Activated naive CD4-positive, alpha-beta T cell treated with anti-CD3 and anti-CD28 coated beads, Interleukin-2, amount 50 U/mL, for 24 hours (primary cell): ENCODE results near the gene PURA.

Experiments
- H3K27ac Mint-ChIP-seq: one replicate; pipeline ENCODE4 v1.8.0; 2021; ENCODE audit warnings: mild to moderate bottlenecking, mixed read lengths
- H3K27me3 Mint-ChIP-seq: one replicate; pipeline ENCODE4 v1.8.0; 2021; ENCODE audit warnings: mixed read lengths
- H3K36me3 Mint-ChIP-seq: one replicate; pipeline ENCODE4 v1.8.0; 2021; ENCODE audit warnings: mixed read lengths
- H3K4me1 Mint-ChIP-seq: one replicate; pipeline ENCODE4 v1.8.0; 2021; ENCODE audit warnings: mixed read lengths
- H3K4me3 Mint-ChIP-seq: one replicate; pipeline ENCODE4 v1.8.0; 2021; ENCODE audit warnings: mild to moderate bottlenecking, mixed read lengths
- H3K9me3 Mint-ChIP-seq: one replicate; pipeline ENCODE4 v1.8.0; 2021; ENCODE audit warnings: mixed read lengths

PURA gene

GRCh38 chr5:140116716-140117115 lies 2.8 kb downstream of the PURA start:
- H3K4me3 Mint-ChIP-seq, result peak overlapping the region; percentile 47
- H3K4me1 Mint-ChIP-seq, result peaks cover 63% of the 10 kb centered on the region
- no peaks in the 10 kb centered on the region for H3K36me3 Mint-ChIP-seq
- no peaks in the 10 kb centered on the region for H3K27me3 Mint-ChIP-seq
- H3K27ac Mint-ChIP-seq, result no peak overlapping the region
- no peaks in the 10 kb centered on the region for H3K9me3 Mint-ChIP-seq

- H3K9me3 Mint-ChIP-seq, result no peaks in the 10 kb centered on the region
- no peaks in the 10 kb centered on the region for H3K36me3 Mint-ChIP-seq
- H3K27me3 Mint-ChIP-seq, result no peaks in the 10 kb centered on the region
- peaks cover 63% of the 10 kb centered on the region for H3K4me1 Mint-ChIP-seq
- no peak overlapping the region for H3K27ac Mint-ChIP-seq
- no peak overlapping the region for H3K4me3 Mint-ChIP-seq
Measured at GRCh38 chr5:140117523-140117922, 3.6 kb downstream of the PURA start.

DNA sequence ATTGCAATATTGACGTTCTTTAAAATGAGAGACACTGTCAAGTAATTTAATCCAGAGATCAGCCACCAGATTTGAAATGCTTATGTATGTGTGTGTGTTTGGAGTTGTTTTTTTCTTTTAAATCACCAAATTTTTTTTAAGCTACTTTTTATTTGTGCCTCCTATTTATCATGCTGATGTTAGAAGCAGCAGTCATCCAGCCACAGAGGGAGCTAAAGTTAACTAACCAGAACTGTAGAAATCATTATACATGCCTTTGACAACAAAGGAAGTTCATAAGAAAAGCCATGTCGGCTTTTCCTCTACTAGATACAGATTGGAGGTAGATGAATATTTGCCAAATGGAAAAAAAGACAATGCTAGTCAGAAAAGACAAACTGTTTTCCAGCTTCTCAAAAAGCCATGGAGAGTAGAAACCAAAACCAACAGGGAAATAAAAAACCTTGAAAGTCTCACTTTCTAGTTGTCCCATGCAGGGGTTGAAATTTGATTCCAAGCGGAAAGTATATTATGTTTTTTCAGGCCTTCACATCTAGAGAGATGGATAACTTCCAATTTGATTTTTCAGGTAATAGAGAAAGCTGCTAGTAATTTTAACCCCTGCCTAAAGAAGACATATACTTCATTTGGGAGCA lies 4.5 kb downstream of the PURA start:
- H3K27ac Mint-ChIP-seq, result no peak overlapping the region
- no peaks in the 10 kb centered on the region for H3K36me3 Mint-ChIP-seq
- peaks cover 65% of the 10 kb centered on the region for H3K4me1 Mint-ChIP-seq
- H3K9me3 Mint-ChIP-seq, result no peaks in the 10 kb centered on the region
- H3K27me3 Mint-ChIP-seq, result no peaks in the 10 kb centered on the region
- H3K4me3 Mint-ChIP-seq, result no peak overlapping the region

DNA sequence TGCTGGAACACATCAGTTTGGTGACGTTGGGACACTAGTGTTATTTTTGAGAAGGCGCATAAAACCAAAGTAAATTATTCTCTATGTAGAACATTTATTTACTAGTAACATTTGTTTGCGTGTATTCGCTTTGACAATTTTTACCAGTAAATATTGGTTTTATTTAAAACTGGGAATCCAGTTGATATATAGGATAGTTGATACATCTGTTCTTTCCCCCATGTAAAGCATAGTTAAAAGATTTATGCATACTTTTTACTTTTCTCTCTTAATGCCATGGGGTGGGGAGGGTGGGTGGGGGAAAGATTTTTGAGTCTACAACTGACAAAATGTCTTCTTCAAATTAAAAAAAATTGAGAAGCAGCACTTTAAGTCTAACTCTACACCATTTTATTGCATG lies 11.7 kb downstream of the PURA start, which contains the start of gene IGIP:
TSS of gene IGIP (plus strand) at position 301 of the 400 bp plus-strand sequence. CDS start 2,540 bp downstream, outside the sequence.
- Mint-ChIP-seq H3K27ac (no peak within 1 kb of the TSS), H3K4me3 (no peak within 1 kb of the TSS), H3K9me3 (no peaks in the 10 kb centered on the region), H3K27me3 (no peaks in the 10 kb centered on the region), H3K4me1 (peaks cover 47% of the 10 kb centered on the region), H3K36me3 (no peaks in the 10 kb centered on the region)

- Mint-ChIP-seq H3K4me3 (no peak overlapping the region), H3K27me3 (no peaks in the 10 kb centered on the region), H3K27ac (no peak overlapping the region), H3K36me3 (no peaks in the 10 kb centered on the region), H3K9me3 (no peaks in the 10 kb centered on the region), H3K4me1 (peaks cover 49% of the 10 kb centered on the region)
Measured at GRCh38 chr5:140126315-140127012, 12.6 kb downstream of the PURA start.

GRCh38 chr5:140128376-140128775 lies 14.5 kb downstream of the PURA start:
- no peaks in the 10 kb centered on the region for H3K9me3 Mint-ChIP-seq
- H3K27ac Mint-ChIP-seq, result no peak overlapping the region
- H3K4me3 Mint-ChIP-seq, result no peak overlapping the region
- no peaks in the 10 kb centered on the region for H3K27me3 Mint-ChIP-seq
- peaks cover 50% of the 10 kb centered on the region for H3K4me1 Mint-ChIP-seq
- no peaks in the 10 kb centered on the region for H3K36me3 Mint-ChIP-seq

- no peak overlapping the region for H3K27ac Mint-ChIP-seq
- H3K9me3 Mint-ChIP-seq, result no peaks in the 10 kb centered on the region
- no peak overlapping the region for H3K4me3 Mint-ChIP-seq
- H3K4me1 Mint-ChIP-seq, result peaks cover 56% of the 10 kb centered on the region
- H3K27me3 Mint-ChIP-seq, result no peaks in the 10 kb centered on the region
- no peaks in the 10 kb centered on the region for H3K36me3 Mint-ChIP-seq
Measured at GRCh38 chr5:140130949-140131733, 17.2 kb downstream of the PURA start.

- peaks cover 56% of the 10 kb centered on the region for H3K4me1 Mint-ChIP-seq
- no peaks in the 10 kb centered on the region for H3K27me3 Mint-ChIP-seq
- no peaks in the 10 kb centered on the region for H3K36me3 Mint-ChIP-seq
- no peaks in the 10 kb centered on the region for H3K9me3 Mint-ChIP-seq
- H3K27ac Mint-ChIP-seq, result peak overlapping the region; percentile 52
- H3K4me3 Mint-ChIP-seq, result peak overlapping the region; percentile 64
Measured at GRCh38 chr5:140131967-140132409, 18.1 kb downstream of the PURA start.

DNA sequence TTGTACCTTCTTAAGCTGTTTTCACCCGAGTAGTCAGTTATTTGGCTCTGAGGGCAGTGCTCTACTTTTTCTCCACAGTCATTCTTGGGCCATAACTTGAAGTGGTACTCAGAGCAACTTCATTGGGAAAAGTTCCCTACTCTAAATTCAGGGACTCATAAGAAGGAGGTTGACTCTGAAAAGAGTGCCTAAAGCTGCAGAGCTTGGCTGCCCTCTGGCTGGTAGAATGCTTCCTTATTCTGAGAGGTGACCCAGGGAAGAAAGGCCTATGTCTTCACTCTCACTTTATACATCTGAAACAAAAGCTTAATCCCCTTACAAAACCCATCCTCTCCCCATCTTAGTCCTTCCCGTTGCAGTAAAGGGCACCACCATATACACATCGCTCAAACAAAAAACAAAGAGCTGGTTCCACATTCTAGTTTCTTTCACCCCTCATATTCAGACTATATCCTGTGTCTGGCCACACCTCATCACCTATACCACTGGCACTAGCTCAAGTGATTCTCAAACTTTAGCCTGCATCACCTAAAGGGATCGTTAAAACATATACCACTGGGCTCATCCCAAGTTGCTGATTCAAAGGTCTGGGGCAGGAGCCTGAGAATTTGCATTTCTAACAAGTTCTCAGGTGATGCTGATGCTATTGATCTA lies 19.7 kb downstream of the PURA start:
- Mint-ChIP-seq H3K4me3 (no peak overlapping the region), H3K36me3 (no peaks in the 10 kb centered on the region), H3K27me3 (no peaks in the 10 kb centered on the region), H3K27ac (no peak overlapping the region), H3K9me3 (no peaks in the 10 kb centered on the region), H3K4me1 (peaks cover 54% of the 10 kb centered on the region)

DNA sequence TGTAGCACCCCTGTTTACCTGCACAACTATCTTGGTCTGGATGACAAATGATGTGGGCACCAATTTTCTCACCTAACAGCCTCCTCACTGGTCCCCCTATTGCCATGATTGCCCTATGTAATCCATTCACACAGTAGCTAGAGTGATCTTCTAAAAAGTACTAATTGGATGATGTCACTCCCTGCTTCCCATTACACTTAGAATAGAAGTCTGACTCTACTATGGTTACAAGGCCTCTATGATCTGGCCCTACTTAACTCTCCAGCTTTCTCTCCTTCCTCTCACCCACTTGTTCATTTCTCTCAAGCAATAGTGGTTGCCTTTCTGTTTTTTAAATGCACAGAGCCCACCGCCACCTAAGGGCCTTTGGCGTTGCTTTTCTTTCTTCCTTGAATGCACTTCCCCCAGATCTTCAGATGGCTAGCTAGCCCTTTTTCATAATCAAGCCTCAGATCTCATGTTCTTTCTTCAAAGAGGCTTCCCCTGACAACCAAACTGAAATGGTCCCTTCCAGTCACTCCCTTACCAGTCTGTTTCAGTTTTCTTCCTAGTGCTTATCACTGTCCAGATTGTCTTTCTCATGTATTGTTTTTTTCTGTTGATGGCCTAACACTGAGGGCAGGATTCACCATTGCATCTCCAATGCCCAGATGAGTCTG lies 20.5 kb downstream of the PURA start:
- no peaks in the 10 kb centered on the region for H3K9me3 Mint-ChIP-seq
- peaks cover 51% of the 10 kb centered on the region for H3K4me1 Mint-ChIP-seq
- H3K27me3 Mint-ChIP-seq, result no peaks in the 10 kb centered on the region
- no peak overlapping the region for H3K27ac Mint-ChIP-seq
- no peaks in the 10 kb centered on the region for H3K36me3 Mint-ChIP-seq
- H3K4me3 Mint-ChIP-seq, result no peak overlapping the region

GRCh38 chr5:140135127-140135526 lies 21.2 kb downstream of the PURA start:
- Mint-ChIP-seq H3K27me3 (no peaks in the 10 kb centered on the region), H3K36me3 (no peaks in the 10 kb centered on the region), H3K27ac (no peak overlapping the region), H3K4me3 (no peak overlapping the region), H3K4me1 (peaks cover 51% of the 10 kb centered on the region), H3K9me3 (no peaks in the 10 kb centered on the region)

DNA sequence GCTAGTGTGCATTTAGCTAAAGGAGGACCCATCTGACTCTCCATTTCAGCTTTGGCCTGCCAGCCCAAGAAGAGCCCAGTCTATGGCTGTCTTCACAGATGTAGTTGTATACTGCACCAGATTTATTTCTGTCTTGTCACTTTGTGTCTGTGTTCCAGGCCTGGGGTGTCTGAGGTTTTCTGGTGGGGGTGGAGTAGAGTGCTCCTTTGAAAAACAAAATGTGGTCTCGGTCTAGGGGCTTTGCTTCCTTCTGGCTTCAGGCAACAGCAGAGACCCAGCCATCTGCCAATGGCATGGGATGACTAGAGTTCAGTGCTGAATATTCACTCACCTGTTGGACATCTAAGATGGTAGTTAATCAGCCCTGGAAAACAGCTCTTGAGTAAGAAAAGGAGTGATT lies 22.7 kb downstream of the PURA start:
- H3K36me3 Mint-ChIP-seq, result no peaks in the 10 kb centered on the region
- no peaks in the 10 kb centered on the region for H3K27me3 Mint-ChIP-seq
- no peaks in the 10 kb centered on the region for H3K9me3 Mint-ChIP-seq
- no peak overlapping the region for H3K27ac Mint-ChIP-seq
- H3K4me3 Mint-ChIP-seq, result no peak overlapping the region
- peaks cover 38% of the 10 kb centered on the region for H3K4me1 Mint-ChIP-seq

DNA sequence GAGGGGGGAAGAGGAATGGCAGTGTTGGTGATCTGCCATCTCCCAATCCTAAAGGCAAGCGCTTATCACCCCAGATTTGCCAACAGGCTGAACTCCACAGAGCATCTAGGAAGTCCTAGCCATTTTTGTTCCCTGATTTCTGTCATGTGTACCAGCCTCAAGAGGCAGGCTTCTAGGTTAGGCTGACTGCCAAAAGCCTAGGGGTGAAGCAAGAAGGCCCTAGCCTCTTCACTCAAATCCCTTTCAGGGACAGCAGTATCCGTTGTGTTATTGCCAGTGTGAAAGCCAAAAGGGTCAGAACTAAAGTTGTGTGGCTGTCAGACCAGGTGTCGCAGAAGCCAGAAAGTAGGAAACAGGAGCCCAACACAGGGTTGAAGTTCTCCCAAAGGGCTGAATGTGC lies 26.5 kb downstream of the PURA start:
- peaks cover 8% of the 10 kb centered on the region for H3K27me3 Mint-ChIP-seq
- H3K4me1 Mint-ChIP-seq, result peaks cover 22% of the 10 kb centered on the region
- H3K27ac Mint-ChIP-seq, result peak overlapping the region; percentile 26
- no peaks in the 10 kb centered on the region for H3K36me3 Mint-ChIP-seq
- H3K9me3 Mint-ChIP-seq, result no peaks in the 10 kb centered on the region
- no peak overlapping the region for H3K4me3 Mint-ChIP-seq

GRCh38 chr5:140141241-140141640 lies 27.3 kb downstream of the PURA start:
- peaks cover 18% of the 10 kb centered on the region for H3K4me1 Mint-ChIP-seq
- H3K27me3 Mint-ChIP-seq, result peaks cover 10% of the 10 kb centered on the region
- no peaks in the 10 kb centered on the region for H3K36me3 Mint-ChIP-seq

DNA sequence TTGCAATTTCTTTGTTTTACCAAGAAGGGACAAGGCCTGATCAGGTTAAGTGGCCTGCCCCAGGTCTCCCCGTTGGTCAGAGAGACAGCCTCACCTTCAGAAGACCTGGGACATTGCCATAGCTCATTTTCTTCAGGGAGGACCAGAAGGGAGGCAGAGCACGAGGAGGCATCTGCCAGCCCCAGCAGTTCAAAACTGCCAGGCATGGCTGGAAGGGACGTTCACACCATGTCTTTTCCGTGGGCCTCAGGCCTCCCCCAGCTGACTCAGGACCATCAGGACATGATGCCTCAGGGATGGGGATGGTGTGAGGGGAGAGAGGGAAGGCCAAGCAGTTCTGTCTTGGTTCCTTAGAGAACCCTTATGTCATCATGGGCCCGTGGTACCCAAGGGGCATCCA lies 28.3 kb downstream of the PURA start:
- Mint-ChIP-seq H3K4me3 (no peak overlapping the region), H3K27ac (no peak overlapping the region), H3K4me1 (peaks cover 21% of the 10 kb centered on the region), H3K27me3 (peaks cover 16% of the 10 kb centered on the region), H3K9me3 (no peaks in the 10 kb centered on the region), H3K36me3 (no peaks in the 10 kb centered on the region)

More at GRCh38 chr5:140141241-140141640, 27.3 kb downstream of the PURA start:
- Mint-ChIP-seq H3K9me3 (no peaks in the 10 kb centered on the region), H3K4me3 (no peak overlapping the region), H3K27ac (no peak overlapping the region)
